Prostate gland (tissue), 2 donors: Measurements from ENCODE around the gene C22orf31.

Experiments used
- CTCF ChIP-seq, 4 experiments: fragments of 200-600 bp in 2 of 4; fragments of 450-650 bp in 2 of 4; sonication (generic) in 2 of 4; IDR thresholded peaks; 1 replicate in 3 of 4; 2 replicates in 1 of 4; pipeline ENCODE4 v1.5.1; 2016 to 2019; ENCODE audit warnings: antibody characterized with exemption in 4 of 4, mild to moderate bottlenecking in 2 of 4, moderate library complexity in 2 of 4
- POLR2A ChIP-seq: fragments of 450-650 bp; IDR thresholded peaks from one replicate; pipeline ENCODE4 v1.6.1; 2016; ENCODE audit warnings: antibody characterized with exemption, mild to moderate bottlenecking

GRCh38 chr22:29082826-29083545 lies 21.4 kb upstream of the C22orf31 start:
- TF ChIP-seq CTCF (IDR thresholded peaks at IDR 0.05): no peak
- TF ChIP-seq POLR2A: no peak
